ENCODE results near the gene ISL1. TPM values are rescaled to one million over a fixed set of nuclear protein-coding genes. Genes with fewer than 3 reads are reported as not detected.

ISL1 gene
- total RNA-seq, 1 experiment from 2014 or later = 11.8 TPM

- Histone ChIP-seq H3K27me3 (replicated peaks; ENCODE audit: insufficient read depth, low read depth, low read length, poor library complexity) (no peaks in the 10 kb centered on the region), H3K9me3 (ENCODE audit: low read depth, low read length, poor library complexity, severe bottlenecking) (no peaks in the 10 kb centered on the region), H3K27ac (ENCODE audit: low read depth, low read length, poor library complexity, severe bottlenecking) (no peak overlapping the region), H3K4me1 (ENCODE audit: insufficient read depth, low read length, poor library complexity, severe bottlenecking) (peaks cover 11% of the 10 kb centered on the region), H3K4me3 (ENCODE audit: low read depth, low read length, poor library complexity, severe bottlenecking) (no peak overlapping the region), H3K36me3 (ENCODE audit: insufficient read depth, low read length, poor library complexity, severe bottlenecking) (peaks cover 10% of the 10 kb centered on the region)
- intact Hi-C loops (cut with micrococcal nuclease; ENCODE audit: unreplicated experiment) = no loop called here
- DNase-seq (ENCODE audit: low spot score) = no peak
- TF ChIP-seq EZH2 (IDR thresholded peaks at IDR 0.05; ENCODE audit: borderline replicate concordance, low read depth, low read length, poor library complexity, severe bottlenecking) (no peak), CTCF (conservative IDR thresholded peaks at IDR 0.05; ENCODE audit: low read depth, low read length) (no peak)
- CTCF ChIA-PET = no interaction called here
- POLR2A ChIA-PET (ENCODE audit: low non-redundant PET) = no interaction called here
- BruUV-seq (replicated peaks) = no TSS peak
Observed at GRCh38 chr5:51392689-51393199, 9.5 kb downstream of the ISL1 start.

GRCh38 chr5:51394609-51395008 is 11.4 kb downstream of the ISL1 start:
- ChIA-PET POLR2A (ENCODE audit: low non-redundant PET) (no interaction called here), CTCF (no interaction called here)
- Histone ChIP-seq H3K36me3 (ENCODE audit: insufficient read depth, low read length, poor library complexity, severe bottlenecking) (peaks cover 10% of the 10 kb centered on the region), H3K4me1 (ENCODE audit: insufficient read depth, low read length, poor library complexity, severe bottlenecking) (peaks cover 17% of the 10 kb centered on the region), H3K9me3 (ENCODE audit: low read depth, low read length, poor library complexity, severe bottlenecking) (no peaks in the 10 kb centered on the region), H3K4me3 (ENCODE audit: low read depth, low read length, poor library complexity, severe bottlenecking) (no peak overlapping the region), H3K27me3 (replicated peaks; ENCODE audit: insufficient read depth, low read depth, low read length, poor library complexity) (no peaks in the 10 kb centered on the region), H3K27ac (ENCODE audit: low read depth, low read length, poor library complexity, severe bottlenecking) (no peak overlapping the region)
- no peak for TF ChIP-seq CTCF (conservative IDR thresholded peaks at IDR 0.05; ENCODE audit: low read depth, low read length)
- TF ChIP-seq EZH2 (IDR thresholded peaks at IDR 0.05; ENCODE audit: borderline replicate concordance, low read depth, low read length, poor library complexity, severe bottlenecking) = no peak
- intact Hi-C loops (cut with micrococcal nuclease; ENCODE audit: unreplicated experiment) = no loop called here
- BruUV-seq (replicated peaks) = no TSS peak
- DNase-seq (ENCODE audit: low spot score) = no peak

DNA sequence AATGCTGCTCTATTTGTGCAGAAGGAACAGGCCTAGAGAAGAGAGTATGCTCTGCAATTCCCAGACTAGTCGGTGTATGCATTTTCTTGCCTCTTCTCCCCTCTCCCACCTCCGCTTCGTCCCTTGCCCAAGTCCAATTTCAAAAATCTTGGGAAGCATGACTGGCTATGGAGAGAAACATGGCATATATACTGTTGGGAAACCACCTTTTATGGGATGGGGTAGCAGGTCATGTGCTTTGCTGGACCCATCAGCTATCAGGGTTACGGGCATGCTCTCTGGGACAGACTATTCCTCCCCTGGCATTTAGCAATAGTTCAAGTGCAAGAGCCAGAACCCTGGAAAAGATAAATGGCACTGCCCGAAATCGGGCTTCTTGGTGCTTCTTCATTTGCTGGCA is 12.0 kb downstream of the ISL1 start:
- Histone ChIP-seq H3K4me3 (ENCODE audit: low read depth, low read length, poor library complexity, severe bottlenecking) (no peak overlapping the region), H3K9me3 (ENCODE audit: low read depth, low read length, poor library complexity, severe bottlenecking) (no peaks in the 10 kb centered on the region), H3K27me3 (replicated peaks; ENCODE audit: insufficient read depth, low read depth, low read length, poor library complexity) (no peaks in the 10 kb centered on the region), H3K4me1 (ENCODE audit: insufficient read depth, low read length, poor library complexity, severe bottlenecking) (peaks cover 17% of the 10 kb centered on the region), H3K36me3 (ENCODE audit: insufficient read depth, low read length, poor library complexity, severe bottlenecking) (peaks cover 10% of the 10 kb centered on the region), H3K27ac (ENCODE audit: low read depth, low read length, poor library complexity, severe bottlenecking) (no peak overlapping the region)
- intact Hi-C loops (cut with micrococcal nuclease; ENCODE audit: unreplicated experiment) = no loop called here
- no TSS peak for BruUV-seq (replicated peaks)
- TF ChIP-seq CTCF (conservative IDR thresholded peaks at IDR 0.05; ENCODE audit: low read depth, low read length) (no peak), EZH2 (IDR thresholded peaks at IDR 0.05; ENCODE audit: borderline replicate concordance, low read depth, low read length, poor library complexity, severe bottlenecking) (no peak)
- CTCF ChIA-PET = no interaction called here
- POLR2A ChIA-PET (ENCODE audit: low non-redundant PET) = interaction anchor here (0.5 kb wide), 1 partner anchor 10 kb away, joined by 3 read pairs; no protein-coding TSS in a partner anchor
- DNase-seq (ENCODE audit: low spot score) = no peak
